G401 (cell line): ENCODE measurements around the gene SCAPER. TPM values are rescaled to one million over a fixed set of nuclear protein-coding genes. Genes with fewer than 3 reads are reported as not detected.
"Not testable (repeated sequence)": the region's sequence is repeated elsewhere in the genome, so short reads cannot be mapped to it uniquely, and the experiment has no call there.

Experiments used
- DNase-seq: peaks from one replicate; pipeline ENCODE4 v3.0.0-alpha.2; 2015; ENCODE audit warnings: low spot score
- in situ Hi-C: cut with HindIII; loops from 2 replicates; pipeline ENCODE4 v1.10.0; 2016; ENCODE audit warnings: low sequenced_read_pairs, mixed read lengths
- total RNA-seq: library from RNA; depleted of rRNA; stranded (reverse); fragments of >200 nt; shearing (Covaris generic); gene quantifications from 2 replicates; pipeline ENCODE4 v1.2.3, GENCODE V29; 2014

SCAPER gene
- total RNA-seq, 1 experiment from 2014 or later, result 4.6 TPM

DNA sequence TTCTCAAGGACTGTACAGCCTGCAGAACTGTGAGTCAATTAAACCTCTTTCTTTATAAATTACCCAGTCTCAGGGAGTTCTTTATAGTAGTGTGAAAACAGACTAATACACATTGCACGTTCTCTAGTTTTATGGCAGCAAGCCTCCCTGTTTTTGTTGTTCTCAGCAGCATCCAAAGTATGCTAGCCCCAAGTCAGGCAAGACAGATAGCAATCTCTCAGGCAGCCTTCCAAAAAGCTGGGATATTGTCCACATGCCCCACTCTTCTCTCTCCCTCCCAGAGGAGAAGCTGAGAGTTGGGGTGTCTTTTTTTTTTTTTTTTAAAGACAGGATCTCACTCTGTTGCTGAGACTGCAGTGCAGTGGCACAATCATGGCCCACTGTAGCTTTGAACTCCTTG lies 438.0 kb downstream of the SCAPER start:
- DNase-seq, result no peak
- in situ Hi-C loops, result no loop called here

GRCh38 chr15:76465728-76466127 lies 439.4 kb downstream of the SCAPER start:
- in situ Hi-C loops, result no loop called here

GRCh38 chr15:76464247-76464646 lies 440.9 kb downstream of the SCAPER start:
- DNase-seq, result no peak
- in situ Hi-C loops, result no loop called here

More at GRCh38 chr15:76465728-76466127, 439.4 kb downstream of the SCAPER start:
- no peak for DNase-seq

- DNase-seq, result no peak
- in situ Hi-C loops, result no loop called here
Measured at GRCh38 chr15:76460871-76461270, 444.3 kb downstream of the SCAPER start.

- in situ Hi-C loops, result no loop called here
- no peak for DNase-seq
Measured at GRCh38 chr15:76460347-76460746, 444.8 kb downstream of the SCAPER start.

- no peak for DNase-seq
- in situ Hi-C loops, result no loop called here
Measured at GRCh38 chr15:76451540-76451939, 453.6 kb downstream of the SCAPER start.

DNA sequence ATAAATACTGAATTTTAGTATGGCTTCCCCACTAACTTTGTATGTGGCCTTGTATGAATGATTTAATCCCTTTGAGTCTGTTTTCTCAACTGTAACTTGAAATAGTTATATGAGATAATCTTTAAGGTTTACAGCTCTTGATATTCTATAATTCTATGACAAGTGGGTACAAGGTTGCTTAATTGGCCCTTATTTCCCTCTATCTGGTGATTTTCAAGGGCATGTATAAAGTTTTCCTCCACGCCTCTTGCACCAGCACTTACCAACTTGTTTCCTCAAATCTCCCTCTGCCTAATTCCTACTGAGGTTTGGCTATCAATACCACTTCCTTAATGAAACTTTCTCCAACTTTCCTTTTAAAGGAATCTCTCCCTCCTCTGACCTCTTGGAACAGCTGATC lies 455.7 kb downstream of the SCAPER start:
- in situ Hi-C loops, result no loop called here
- no peak for DNase-seq

- no peak for DNase-seq
- in situ Hi-C loops, result no loop called here
Measured at GRCh38 chr15:76448755-76449154, 456.4 kb downstream of the SCAPER start.

DNA sequence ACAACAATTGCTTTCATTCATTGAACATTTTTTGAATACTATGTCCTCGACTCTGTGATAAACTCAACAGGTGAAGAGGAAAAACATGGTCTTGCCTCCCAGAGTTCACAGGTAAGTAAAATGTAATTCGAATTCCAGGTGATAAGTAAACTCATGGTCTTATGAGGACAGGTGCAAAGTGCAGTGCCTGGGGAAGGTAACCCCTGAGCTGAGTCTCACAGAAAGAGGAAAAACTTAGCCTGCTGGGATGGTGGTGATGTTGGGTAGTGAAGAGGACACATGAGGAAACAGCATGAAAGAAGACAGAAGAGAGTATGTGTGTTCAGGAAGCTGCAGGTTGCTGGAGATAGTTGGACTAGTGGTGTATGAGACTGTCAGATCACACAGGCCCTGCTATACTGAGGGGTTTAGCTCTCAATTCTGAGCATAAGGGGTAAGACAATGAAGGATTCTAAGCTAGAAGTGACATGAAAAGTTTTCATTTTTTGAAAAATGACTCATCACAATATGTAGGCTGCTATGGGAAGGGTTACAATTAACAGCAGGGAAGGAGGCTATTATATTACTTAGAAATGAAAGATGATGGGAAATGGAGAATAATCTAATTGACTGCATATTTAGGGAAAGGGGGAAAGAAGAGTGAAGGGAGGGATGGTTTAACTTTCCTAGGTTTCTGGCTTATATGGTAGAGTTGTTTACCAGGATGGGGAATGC lies 457.3 kb downstream of the SCAPER start:
- in situ Hi-C loops, result no loop called here
- DNase-seq, result no peak

- in situ Hi-C loops, result no loop called here
- no peak for DNase-seq
Measured at GRCh38 chr15:76440441-76440840, 464.7 kb downstream of the SCAPER start.

- no peak for DNase-seq
- in situ Hi-C loops, result no loop called here
Measured at GRCh38 chr15:76439542-76439941, 465.6 kb downstream of the SCAPER start.

GRCh38 chr15:76433798-76434400 lies 471.2 kb downstream of the SCAPER start:
- in situ Hi-C loops, result no loop called here
- DNase-seq, result no peak

GRCh38 chr15:76433036-76433435 lies 472.1 kb downstream of the SCAPER start:
- in situ Hi-C loops, result not testable (repeated sequence)

DNA sequence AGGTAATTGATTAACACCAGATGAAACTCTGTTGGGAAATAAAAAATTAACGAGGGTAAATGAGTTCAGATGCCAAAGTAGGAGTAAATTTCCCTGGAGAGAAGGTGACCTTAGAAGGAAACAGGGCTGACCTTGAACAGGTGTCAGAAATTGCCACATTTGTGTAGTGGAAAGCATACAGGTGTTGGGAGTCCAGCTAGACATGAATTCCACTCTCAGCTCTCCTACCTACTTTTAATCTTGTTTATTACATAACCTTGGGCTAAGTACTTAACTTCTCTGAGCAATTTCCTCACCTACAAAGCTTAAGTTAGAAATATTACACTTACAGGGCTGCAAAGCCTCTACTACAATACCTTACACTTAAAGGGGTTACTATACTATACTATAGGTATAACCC lies 472.5 kb downstream of the SCAPER start:
- DNase-seq, result no peak
- in situ Hi-C loops, result no loop called here

More at GRCh38 chr15:76433036-76433435, 472.1 kb downstream of the SCAPER start:
- DNase-seq, result not testable (repeated sequence)

DNA sequence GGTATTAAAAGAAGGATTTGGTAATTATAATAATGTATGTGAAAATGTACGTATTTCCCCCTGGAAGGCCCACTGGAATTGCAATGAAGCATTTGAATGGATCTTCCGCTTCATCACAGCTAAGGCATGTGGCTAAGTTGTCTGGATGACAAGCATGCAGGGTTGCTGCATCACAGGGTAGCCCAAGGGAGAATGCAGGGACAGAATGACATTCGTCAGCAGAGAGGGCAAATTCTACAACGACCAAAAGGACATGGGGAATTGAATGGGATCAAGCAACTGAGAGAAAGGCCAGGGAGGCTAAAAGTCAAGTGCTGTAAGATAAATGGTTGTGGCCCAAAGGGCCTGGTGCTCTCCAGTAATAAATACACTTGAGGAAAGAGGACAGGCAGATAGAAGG lies 473.2 kb downstream of the SCAPER start:
- in situ Hi-C loops, result no loop called here
- no peak for DNase-seq

DNA sequence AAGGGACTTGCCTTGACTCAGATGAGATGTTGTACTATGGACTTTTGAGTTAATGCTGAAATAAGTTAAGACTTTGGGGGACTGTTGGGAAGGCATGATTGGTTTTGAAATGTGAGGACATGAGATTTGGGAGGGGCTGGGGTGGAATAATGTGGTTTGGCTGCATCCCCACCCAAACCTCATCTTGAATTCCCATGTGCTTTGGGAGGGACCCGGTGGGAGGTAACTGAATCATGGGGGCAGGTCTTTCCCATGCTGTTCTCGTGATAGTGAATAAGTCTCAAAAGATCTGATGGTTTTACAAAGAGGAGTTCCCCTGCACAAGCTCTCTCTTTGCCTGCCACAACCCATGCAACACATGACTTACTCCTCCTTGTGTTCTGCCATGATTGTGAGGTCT lies 474.4 kb downstream of the SCAPER start:
- in situ Hi-C loops, DNase-seq: not testable (repeated sequence)

DNA sequence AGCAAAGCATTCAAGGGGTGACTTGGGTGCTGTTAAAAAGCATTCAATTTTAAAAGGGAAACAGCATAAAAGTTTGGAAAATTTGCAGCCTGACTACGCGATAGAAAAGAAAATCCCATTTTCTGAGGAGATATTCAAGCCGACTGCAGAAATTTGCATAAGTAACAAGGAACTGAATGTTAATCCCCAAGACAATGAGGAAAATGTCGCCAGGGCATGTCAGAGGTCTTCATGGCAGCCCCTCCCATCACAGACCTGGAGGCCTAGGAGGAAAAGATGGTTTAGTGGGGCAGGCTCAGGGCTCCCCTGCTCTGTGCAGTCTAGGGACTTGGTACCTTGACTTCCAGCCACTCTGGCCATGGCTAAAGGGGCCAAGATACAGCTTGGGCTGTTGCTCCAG lies 475.5 kb downstream of the SCAPER start:
- DNase-seq, result no peak
- in situ Hi-C loops, result no loop called here

- in situ Hi-C loops, result no loop called here
- no peak for DNase-seq
Measured at GRCh38 chr15:76426941-76427340, 478.2 kb downstream of the SCAPER start.

DNA sequence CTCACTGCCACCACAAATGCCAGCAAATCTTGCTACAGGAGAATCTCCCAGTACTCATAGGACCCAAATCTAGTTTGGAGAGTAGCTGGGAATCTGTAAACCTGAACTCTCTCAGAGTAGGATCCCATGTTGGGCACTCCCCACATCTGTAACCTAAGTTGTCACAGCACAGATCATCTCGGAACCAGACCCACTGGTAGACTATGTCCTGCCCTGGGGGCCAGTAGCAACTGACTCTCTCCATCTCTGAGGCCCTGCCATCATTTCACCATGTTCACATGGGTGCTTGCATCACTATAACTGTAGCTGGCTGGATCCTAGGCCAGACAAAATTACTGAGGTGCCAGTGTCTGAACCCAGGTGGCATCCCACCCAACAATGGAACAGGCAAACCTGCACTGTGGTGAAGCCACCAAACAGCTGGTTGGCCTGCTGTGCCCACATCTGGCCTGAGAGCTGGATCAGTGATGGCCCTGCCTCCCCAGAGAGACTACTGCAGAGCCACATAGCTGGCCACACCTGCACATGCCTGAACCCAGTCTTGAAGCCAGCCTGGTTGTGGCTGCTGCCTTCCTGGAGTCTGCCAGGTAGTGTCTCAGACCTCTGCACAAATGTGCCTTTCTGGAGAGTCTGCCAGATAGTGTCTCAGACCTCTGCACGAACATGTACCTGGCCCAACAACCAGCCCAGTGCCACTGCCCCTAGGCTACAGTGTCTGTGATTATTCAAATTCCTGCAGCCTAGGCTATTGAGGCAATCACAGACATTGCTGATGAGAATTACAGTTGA lies 486.6 kb downstream of the SCAPER start:
- DNase-seq, result no peak
- in situ Hi-C loops, result no loop called here

DNA sequence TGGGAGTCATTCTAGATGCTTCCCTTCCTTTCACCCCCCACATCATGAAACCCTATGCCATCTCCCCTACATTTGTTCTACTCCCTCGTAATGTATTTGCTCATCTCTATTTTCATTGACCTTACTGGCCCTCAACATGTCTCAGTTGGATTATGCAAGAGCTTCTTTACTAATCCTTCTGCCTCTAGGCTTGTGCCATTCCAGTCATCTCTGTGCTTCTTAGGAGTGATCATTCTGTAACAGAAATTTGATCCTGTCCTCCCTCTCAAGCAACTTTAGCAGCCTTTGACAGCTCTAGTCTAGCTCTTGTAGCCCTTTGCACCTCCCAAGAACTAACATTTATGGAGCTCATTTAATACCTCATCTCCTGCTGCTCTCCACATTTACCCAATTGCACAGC lies 503.9 kb downstream of the SCAPER start:
- in situ Hi-C loops, result no loop called here
- DNase-seq, result no peak
